ENCODE results near the gene INIP.

The INIP gene

DNA sequence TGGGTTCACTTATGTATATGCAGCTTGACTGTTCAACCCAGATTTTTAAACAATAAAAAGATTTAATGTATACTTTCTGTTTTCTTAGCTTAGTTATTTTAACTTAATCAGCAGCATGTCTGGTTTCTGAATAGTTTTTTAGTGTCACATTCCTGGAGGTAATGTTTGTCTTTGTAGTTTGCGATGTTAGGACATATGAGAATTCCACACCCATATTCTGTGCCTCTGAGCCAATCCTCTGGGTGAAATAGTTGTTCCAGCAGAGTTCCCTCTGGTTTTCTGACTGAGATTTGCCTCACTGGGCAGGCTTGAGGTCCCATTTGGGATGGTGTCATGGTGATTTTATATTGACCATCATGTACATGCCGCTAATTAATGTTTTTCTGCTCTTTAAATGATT lies 48.6 kb downstream of the INIP start:
- no peak overlapping the region for H3K4me2 ChIP-seq
- no peak overlapping the region for H3K4me3 ChIP-seq (IDR thresholded peaks at IDR 0.05; ENCODE audit: insufficient read depth, low read depth, low read length)
- H4K20me1 ChIP-seq (ENCODE audit: insufficient read depth) = no peaks in the 10 kb centered on the region
- H3K27me3 ChIP-seq (ENCODE audit: insufficient read depth, low read depth) = no peaks in the 10 kb centered on the region
- H2AFZ ChIP-seq (ENCODE audit: low read depth) = no peak overlapping the region
- TF ChIP-seq, protein P1, sequence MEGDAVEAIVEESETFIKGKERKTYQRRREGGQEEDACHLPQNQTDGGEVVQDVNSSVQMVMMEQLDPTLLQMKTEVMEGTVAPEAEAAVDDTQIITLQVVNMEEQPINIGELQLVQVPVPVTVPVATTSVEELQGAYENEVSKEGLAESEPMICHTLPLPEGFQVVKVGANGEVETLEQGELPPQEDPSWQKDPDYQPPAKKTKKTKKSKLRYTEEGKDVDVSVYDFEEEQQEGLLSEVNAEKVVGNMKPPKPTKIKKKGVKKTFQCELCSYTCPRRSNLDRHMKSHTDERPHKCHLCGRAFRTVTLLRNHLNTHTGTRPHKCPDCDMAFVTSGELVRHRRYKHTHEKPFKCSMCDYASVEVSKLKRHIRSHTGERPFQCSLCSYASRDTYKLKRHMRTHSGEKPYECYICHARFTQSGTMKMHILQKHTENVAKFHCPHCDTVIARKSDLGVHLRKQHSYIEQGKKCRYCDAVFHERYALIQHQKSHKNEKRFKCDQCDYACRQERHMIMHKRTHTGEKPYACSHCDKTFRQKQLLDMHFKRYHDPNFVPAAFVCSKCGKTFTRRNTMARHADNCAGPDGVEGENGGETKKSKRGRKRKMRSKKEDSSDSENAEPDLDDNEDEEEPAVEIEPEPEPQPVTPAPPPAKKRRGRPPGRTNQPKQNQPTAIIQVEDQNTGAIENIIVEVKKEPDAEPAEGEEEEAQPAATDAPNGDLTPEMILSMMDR (conservative IDR thresholded peaks at IDR 0.05; ENCODE audit: low read depth, low read length) = no peak
- no peaks in the 10 kb centered on the region for H3K4me1 ChIP-seq (ENCODE audit: low read depth, poor library complexity, severe bottlenecking)
- no peak overlapping the region for H3K9ac ChIP-seq
- H3K36me3 ChIP-seq (ENCODE audit: insufficient read depth) = no peaks in the 10 kb centered on the region
- no peak overlapping the region for H3K27ac ChIP-seq
- H3K79me2 ChIP-seq (ENCODE audit: insufficient read depth, low read depth) = no peaks in the 10 kb centered on the region

GRCh38 chr9:112665347-112665746 lies 52.6 kb downstream of the INIP start:
- no peak overlapping the region for H3K4me3 ChIP-seq (IDR thresholded peaks at IDR 0.05; ENCODE audit: insufficient read depth, low read depth, low read length)
- H3K4me2 ChIP-seq = no peak overlapping the region
- no peaks in the 10 kb centered on the region for H3K79me2 ChIP-seq (ENCODE audit: insufficient read depth, low read depth)
- H2AFZ ChIP-seq (ENCODE audit: low read depth) = no peak overlapping the region
- no peaks in the 10 kb centered on the region for H3K27me3 ChIP-seq (ENCODE audit: insufficient read depth, low read depth)
- no peak overlapping the region for H3K9ac ChIP-seq
- no peak overlapping the region for H3K27ac ChIP-seq
- no peaks in the 10 kb centered on the region for H4K20me1 ChIP-seq (ENCODE audit: insufficient read depth)
- no peaks in the 10 kb centered on the region for H3K36me3 ChIP-seq (ENCODE audit: insufficient read depth)
- no peaks in the 10 kb centered on the region for H3K4me1 ChIP-seq (ENCODE audit: low read depth, poor library complexity, severe bottlenecking)
- TF ChIP-seq, protein P1 (conservative IDR thresholded peaks at IDR 0.05; ENCODE audit: low read depth, low read length) = no peak

- Histone ChIP-seq H3K36me3 (ENCODE audit: insufficient read depth) (no peaks in the 10 kb centered on the region), H4K20me1 (ENCODE audit: insufficient read depth) (no peaks in the 10 kb centered on the region), H2AFZ (ENCODE audit: low read depth) (no peak overlapping the region), H3K4me2 (no peak overlapping the region), H3K27me3 (ENCODE audit: insufficient read depth, low read depth) (no peaks in the 10 kb centered on the region), H3K79me2 (ENCODE audit: insufficient read depth, low read depth) (no peaks in the 10 kb centered on the region), H3K9ac (no peak overlapping the region), H3K4me1 (ENCODE audit: low read depth, poor library complexity, severe bottlenecking) (no peaks in the 10 kb centered on the region), H3K27ac (no peak overlapping the region), H3K4me3 (IDR thresholded peaks at IDR 0.05; ENCODE audit: insufficient read depth, low read depth, low read length) (no peak overlapping the region)
- TF ChIP-seq, protein P1 (conservative IDR thresholded peaks at IDR 0.05; ENCODE audit: low read depth, low read length) = no peak
Measured at GRCh38 chr9:112664531-112664930, 53.4 kb downstream of the INIP start.

DNA sequence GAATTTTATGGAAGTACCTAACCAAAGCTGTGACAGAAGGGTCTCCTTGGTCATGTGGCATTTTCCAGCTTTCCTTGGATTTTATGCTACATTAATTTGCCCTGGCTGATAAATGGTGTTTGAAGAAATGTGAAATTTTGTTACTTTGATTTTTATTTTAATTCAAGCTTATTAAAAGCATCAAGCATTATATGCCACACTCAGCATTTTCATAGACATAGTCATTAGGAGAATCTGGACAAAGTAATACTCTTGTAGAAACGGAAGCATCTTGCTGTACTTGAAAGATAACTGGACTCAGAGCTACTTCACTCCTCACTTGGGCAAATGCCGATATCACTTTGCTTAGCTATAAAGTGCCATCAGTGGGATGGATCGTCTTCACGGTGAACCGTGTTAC lies 54.2 kb downstream of the INIP start:
- no peak overlapping the region for H3K9ac ChIP-seq
- no peaks in the 10 kb centered on the region for H3K27me3 ChIP-seq (ENCODE audit: insufficient read depth, low read depth)
- no peak overlapping the region for H3K27ac ChIP-seq
- H2AFZ ChIP-seq (ENCODE audit: low read depth) = no peak overlapping the region
- no peaks in the 10 kb centered on the region for H4K20me1 ChIP-seq (ENCODE audit: insufficient read depth)
- no peaks in the 10 kb centered on the region for H3K79me2 ChIP-seq (ENCODE audit: insufficient read depth, low read depth)
- H3K4me1 ChIP-seq (ENCODE audit: low read depth, poor library complexity, severe bottlenecking) = no peaks in the 10 kb centered on the region
- TF ChIP-seq, protein P1 (conservative IDR thresholded peaks at IDR 0.05; ENCODE audit: low read depth, low read length) = no peak
- no peak overlapping the region for H3K4me2 ChIP-seq
- no peak overlapping the region for H3K4me3 ChIP-seq (IDR thresholded peaks at IDR 0.05; ENCODE audit: insufficient read depth, low read depth, low read length)
- no peaks in the 10 kb centered on the region for H3K36me3 ChIP-seq (ENCODE audit: insufficient read depth)
